IMR-90 (cell line): ENCODE data around the gene ZNF782. TPM values are rescaled to one million over a fixed set of nuclear protein-coding genes. Genes with fewer than 3 reads are reported as not detected.

Experiments used
- ATAC-seq: fragments of 200-7000 bp; cut with Tn5 transposase; 2 replicates; pipeline ENCODE4 v1.9.1; 2020; ENCODE audit warnings: low read depth, mild to moderate bottlenecking, moderate library complexity
- BruUV-seq: library from RNA; stranded (reverse); fragments of 400-500 nt; replicated peaks from 2 replicates; lab custom pipeline; 2021; lab: Mats Ljungman, UMichigan
- CTCF ChIA-PET: fragments of 300-600 bp; formaldehyde crosslinking; extraction: SDS; loops from one replicate; lab custom pipeline; 2021; ENCODE audit warnings: antibody characterized with exemption; lab: Yijun Ruan, JAX
- POLR2A ChIA-PET: fragments of 300-600 bp; sonication (Branson Sonifier 250); formaldehyde crosslinking; loops from one replicate; lab custom pipeline; 2022; ENCODE audit warnings: antibody characterized with exemption; ENCODE audit not compliant: unreplicated experiment; lab: Charles Lee
- DNase-seq: peaks from one replicate; pipeline ENCODE4 v3.0.0; 2013
- H2AFZ ChIP-seq: replicated peaks from 2 replicates; pipeline ENCODE3; 2013; ENCODE audit warnings: low read length, mild to moderate bottlenecking; ENCODE audit not compliant: poor library complexity
- H2AK5ac ChIP-seq: 2 replicates; pipeline ENCODE4 v1.6.1; 2013; ENCODE audit warnings: low read depth, low read length, inconsistent platforms
- H2AK9ac ChIP-seq: replicated peaks from 2 replicates; pipeline ENCODE3; 2013; ENCODE audit warnings: mild to moderate bottlenecking, low read depth, low read length, moderate library complexity; ENCODE audit not compliant: poor library complexity
- H2BK120ac ChIP-seq: 2 replicates; pipeline ENCODE4 v1.6.1; 2013; ENCODE audit warnings: low read depth, low read length, inconsistent platforms
- H2BK15ac ChIP-seq: 3 replicates; pipeline ENCODE4 v1.6.1; 2013; ENCODE audit warnings: low read depth, low read length, inconsistent platforms
- H2BK20ac ChIP-seq: 2 replicates; pipeline ENCODE4 v1.6.1; 2013; ENCODE audit warnings: low read depth, mild to moderate bottlenecking, inconsistent platforms, low read length, moderate library complexity
- H2BK5ac ChIP-seq: 2 replicates; pipeline ENCODE4 v1.6.1; 2013; ENCODE audit warnings: mild to moderate bottlenecking, low read depth, low read length, inconsistent platforms; ENCODE audit not compliant: poor library complexity, severe bottlenecking
- H3K14ac ChIP-seq: replicated peaks from 2 replicates; pipeline ENCODE4 v1.6.1; 2013; ENCODE audit warnings: low read depth, low read length, inconsistent platforms
- H3K18ac ChIP-seq: 2 replicates; pipeline ENCODE4 v1.6.1; 2013; ENCODE audit warnings: low read depth, low read length, control low read depth
- H3K23ac ChIP-seq: 2 replicates; pipeline ENCODE4 v1.6.1; 2013; ENCODE audit warnings: low read depth, low read length, inconsistent platforms
- H3K27ac ChIP-seq: 2 replicates; pipeline ENCODE4 v1.5.1; 2013; ENCODE audit warnings: mild to moderate bottlenecking, control low read depth, low read length; ENCODE audit not compliant: insufficient read depth
- H3K27me3 ChIP-seq: 2 replicates; pipeline ENCODE4 v1.6.1; 2013; ENCODE audit warnings: low read length; ENCODE audit not compliant: control insufficient read depth, insufficient read depth
- H3K36me3 ChIP-seq: 2 replicates; pipeline ENCODE4 v1.6.1; 2013; ENCODE audit warnings: low read length, mixed read lengths; ENCODE audit not compliant: control insufficient read depth, insufficient read depth
- H3K4ac ChIP-seq: 2 replicates; pipeline ENCODE4 v1.6.1; 2013; ENCODE audit warnings: low read depth, low read length, inconsistent platforms
- H3K4me1 ChIP-seq: 2 replicates; pipeline ENCODE4 v1.6.1; 2013; ENCODE audit warnings: low read length, mixed read lengths; ENCODE audit not compliant: control insufficient read depth, insufficient read depth
- H3K4me2 ChIP-seq: 2 replicates; pipeline ENCODE4 v1.6.1; 2013; ENCODE audit warnings: low read depth, mild to moderate bottlenecking, control low read depth, low read length, moderate library complexity
- H3K4me3 ChIP-seq: 2 replicates; pipeline ENCODE4 v1.5.1; 2013; ENCODE audit warnings: low read depth, mild to moderate bottlenecking, control low read depth, low read length, moderate library complexity; ENCODE audit not compliant: insufficient read depth
- H3K56ac ChIP-seq: 2 replicates; pipeline ENCODE4 v1.6.1; 2013; ENCODE audit warnings: low read length, inconsistent platforms; ENCODE audit not compliant: insufficient read depth; ENCODE audit errors: extremely low read depth
- H3K79me1 ChIP-seq, 2 experiments: 2 replicates each; pipeline ENCODE4 v1.6.1; 2013; ENCODE audit warnings: low read length in 2 of 2, inconsistent platforms in 1 of 2, low read depth in 1 of 2
- H3K9ac ChIP-seq: 2 replicates; pipeline ENCODE4 v1.6.1; 2013; ENCODE audit warnings: low read depth, low read length, control low read depth
- H3K9me1 ChIP-seq: 2 replicates; pipeline ENCODE4 v1.6.1; 2013; ENCODE audit warnings: low read length, inconsistent platforms; ENCODE audit not compliant: insufficient read depth
- H3K9me3 ChIP-seq: 2 replicates; pipeline ENCODE4 v1.6.1; 2013; ENCODE audit warnings: low read length; ENCODE audit not compliant: control insufficient read depth, insufficient read depth
- H4K20me1 ChIP-seq: 2 replicates; pipeline ENCODE4 v1.6.1; 2013; ENCODE audit warnings: low read length, inconsistent platforms; ENCODE audit not compliant: insufficient read depth
- H4K5ac ChIP-seq: 2 replicates; pipeline ENCODE4 v1.6.1; 2013; ENCODE audit warnings: mild to moderate bottlenecking, low read depth, low read length, control low read depth
- H4K8ac ChIP-seq, 2 experiments: 2 replicates each; pipeline ENCODE4 v1.6.1; 2013; ENCODE audit warnings: low read depth in 2 of 2, low read length in 2 of 2, control low read depth in 1 of 2, inconsistent platforms in 1 of 2
- H4K91ac ChIP-seq: 2 replicates; pipeline ENCODE4 v1.6.1; 2013; ENCODE audit warnings: low read depth, low read length, inconsistent platforms; ENCODE audit not compliant: insufficient read depth
- NFE2L2 ChIP-seq: fragments of 150-350 bp; IDR thresholded peaks from 2 replicates; pipeline ENCODE4 v1.6.1; 2016; ENCODE audit warnings: low read depth, mild to moderate bottlenecking, low read length
- RAD21 ChIP-seq: IDR thresholded peaks from 2 replicates; pipeline ENCODE4 v1.6.1; 2012; ENCODE audit warnings: low read length, improper control_type of control experiment
- RFX5 ChIP-seq: IDR thresholded peaks from 2 replicates; pipeline ENCODE4 v1.8.0; 2012; ENCODE audit warnings: low read depth, mild to moderate bottlenecking, low read length, moderate library complexity
- SMC3 ChIP-seq: fragments of 150-350 bp; IDR thresholded peaks from 2 replicates; pipeline ENCODE4 v1.6.1; 2016; ENCODE audit warnings: low read depth, mild to moderate bottlenecking, antibody characterized with exemption, low read length, moderate library complexity
- dilution Hi-C: fragments of 300-500 bp; cut with HindIII; formaldehyde crosslinking; loops from one replicate; pipeline ENCODE4 v1.14.3; 2018; ENCODE audit warnings: low sequenced_read_pairs; ENCODE audit not compliant: unreplicated experiment
- in situ Hi-C: fragments of 300-500 bp; cut with MboI; formaldehyde crosslinking; loops from 3 replicates; pipeline ENCODE4 v1.14.3; 2019; ENCODE audit warnings: low sequenced_read_pairs, inconsistent platforms, mixed read lengths
- intact Hi-C: fragments of 100-400 bp; cut with micrococcal nuclease; formaldehyde crosslinking; loops from 2 replicates; pipeline ENCODE4 v1.10.0; 2022
- polyA plus RNA-seq, 3 experiments: library from polyadenylated mRNA; depleted of rRNA; stranded (reverse); fragments of >200 nt; gene quantifications; 2 replicates each; pipeline ENCODE4 v1.2.3, GENCODE V29; 2012; ENCODE audit warnings: low replicate concordance in 1 of 3
- total RNA-seq: library from RNA; depleted of rRNA; stranded (reverse); fragments of >200 nt; gene quantifications from 2 replicates; pipeline ENCODE4 v1.2.3, GENCODE V29; 2012
- TF ChIP-seq, protein P1 (sequence below): fragments of 150-350 bp; IDR thresholded peaks from 2 replicates; pipeline ENCODE4 v1.6.1; 2016; ENCODE audit warnings: low read depth, mild to moderate bottlenecking, low read length, moderate library complexity, borderline replicate concordance

ZNF782 gene
- total and polyA plus RNA-seq, 2 of the 4 experiments (the other 2 are of a cell fraction): 0.86 to 4.3 TPM

DNA sequence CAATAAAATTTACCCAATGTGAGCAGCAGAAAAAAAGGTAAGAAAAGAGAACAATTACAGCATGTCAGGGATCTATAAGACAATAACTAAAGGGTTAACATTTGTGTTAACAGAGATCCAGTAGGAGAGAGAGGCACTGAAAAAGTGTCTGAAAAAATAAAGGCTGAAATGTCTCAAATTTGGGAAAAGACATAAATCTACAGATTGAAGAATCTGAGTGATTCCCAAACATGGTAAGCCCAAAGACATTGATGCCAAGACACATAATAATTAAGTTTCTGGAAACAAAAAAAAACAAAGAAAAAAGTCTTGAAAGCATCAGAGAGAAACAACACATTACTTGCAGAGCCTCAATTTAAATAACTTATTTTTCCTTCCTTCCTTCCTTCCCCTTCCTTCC lies 31.1 kb upstream of the ZNF782 start:
- H4K8ac ChIP-seq: no peak overlapping the region
- BruUV-seq: no TSS peak
- H2BK120ac ChIP-seq: no peak overlapping the region
- peaks cover 4% of the 10 kb centered on the region; the same call in 1 of the 2 replicates for H3K36me3 ChIP-seq
- POLR2A ChIA-PET: no interaction called here
- in situ Hi-C loops (no loop called here), dilution Hi-C loops (no loop called here), intact Hi-C loops (no loop called here)
- no peak overlapping the region for H3K23ac ChIP-seq
- no peak overlapping the region for H2AFZ ChIP-seq
- H3K4me2 ChIP-seq: no peak overlapping the region
- no peaks in the 10 kb centered on the region for H3K9me3 ChIP-seq
- H3K9ac ChIP-seq: no peak overlapping the region
- no peak overlapping the region for H4K91ac ChIP-seq
- no peaks in the 10 kb centered on the region for H3K27me3 ChIP-seq
- no peak for ATAC-seq
- no peak overlapping the region for H2AK9ac ChIP-seq
- no peak overlapping the region for H4K5ac ChIP-seq
- peaks cover 5% of the 10 kb centered on the region for H3K4me1 ChIP-seq
- H3K56ac ChIP-seq: no peak overlapping the region
- H3K4ac ChIP-seq: no peak overlapping the region
- no peak overlapping the region for H2AK5ac ChIP-seq
- H3K27ac ChIP-seq: no peak overlapping the region
- H3K4me3 ChIP-seq: no peak overlapping the region
- peaks cover 8% of the 10 kb centered on the region for H3K9me1 ChIP-seq
- 0 out of 4 replicates have a peak, but pooled peaks cover 0 to 4% of the 10 kb centered on the region in 2 experiments for H3K79me1 ChIP-seq
- H3K18ac ChIP-seq: no peak overlapping the region
- CTCF ChIA-PET: no interaction called here
- no peak overlapping the region for H3K14ac ChIP-seq
- TF ChIP-seq RFX5: no peak
- TF ChIP-seq RAD21: no peak
- TF ChIP-seq, protein P1, sequence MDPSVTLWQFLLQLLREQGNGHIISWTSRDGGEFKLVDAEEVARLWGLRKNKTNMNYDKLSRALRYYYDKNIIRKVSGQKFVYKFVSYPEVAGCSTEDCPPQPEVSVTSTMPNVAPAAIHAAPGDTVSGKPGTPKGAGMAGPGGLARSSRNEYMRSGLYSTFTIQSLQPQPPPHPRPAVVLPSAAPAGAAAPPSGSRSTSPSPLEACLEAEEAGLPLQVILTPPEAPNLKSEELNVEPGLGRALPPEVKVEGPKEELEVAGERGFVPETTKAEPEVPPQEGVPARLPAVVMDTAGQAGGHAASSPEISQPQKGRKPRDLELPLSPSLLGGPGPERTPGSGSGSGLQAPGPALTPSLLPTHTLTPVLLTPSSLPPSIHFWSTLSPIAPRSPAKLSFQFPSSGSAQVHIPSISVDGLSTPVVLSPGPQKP: no peak
- no peak for TF ChIP-seq NFE2L2
- TF ChIP-seq SMC3: no peak
- H2BK5ac ChIP-seq: no peak overlapping the region
- H2BK15ac ChIP-seq: no peak overlapping the region
- no peaks in the 10 kb centered on the region for H4K20me1 ChIP-seq
- no peak overlapping the region for H2BK20ac ChIP-seq
- no peak for DNase-seq
